AML-193 (cell line): ENCODE data around the gene EXOSC10.
A peak's percentile ranks its signal among the peaks of the same experiment; 100 is the strongest.
"Not testable (repeated sequence)": the region's sequence is repeated elsewhere in the genome, so short reads cannot be mapped to it uniquely, and the experiment has no call there.

ENCODE experiments used
- DNase-seq, 2 experiments: peaks; one replicate each; lab custom pipeline; 2025; lab: John Stamatoyannopoulos, UW

EXOSC10 gene

GRCh38 chr1:11061652-11062365 lies 37.9 kb downstream of the EXOSC10 start:
- no peak for DNase-seq

- peak; percentile 79 to 89 for DNase-seq
Observed at GRCh38 chr1:11059968-11060830, 39.5 kb downstream of the EXOSC10 start, which contains the start of gene SRM. SRM (minus strand) TSS chr1:11060018; CDS start chr1:11059943, 75 bp downstream.

DNA sequence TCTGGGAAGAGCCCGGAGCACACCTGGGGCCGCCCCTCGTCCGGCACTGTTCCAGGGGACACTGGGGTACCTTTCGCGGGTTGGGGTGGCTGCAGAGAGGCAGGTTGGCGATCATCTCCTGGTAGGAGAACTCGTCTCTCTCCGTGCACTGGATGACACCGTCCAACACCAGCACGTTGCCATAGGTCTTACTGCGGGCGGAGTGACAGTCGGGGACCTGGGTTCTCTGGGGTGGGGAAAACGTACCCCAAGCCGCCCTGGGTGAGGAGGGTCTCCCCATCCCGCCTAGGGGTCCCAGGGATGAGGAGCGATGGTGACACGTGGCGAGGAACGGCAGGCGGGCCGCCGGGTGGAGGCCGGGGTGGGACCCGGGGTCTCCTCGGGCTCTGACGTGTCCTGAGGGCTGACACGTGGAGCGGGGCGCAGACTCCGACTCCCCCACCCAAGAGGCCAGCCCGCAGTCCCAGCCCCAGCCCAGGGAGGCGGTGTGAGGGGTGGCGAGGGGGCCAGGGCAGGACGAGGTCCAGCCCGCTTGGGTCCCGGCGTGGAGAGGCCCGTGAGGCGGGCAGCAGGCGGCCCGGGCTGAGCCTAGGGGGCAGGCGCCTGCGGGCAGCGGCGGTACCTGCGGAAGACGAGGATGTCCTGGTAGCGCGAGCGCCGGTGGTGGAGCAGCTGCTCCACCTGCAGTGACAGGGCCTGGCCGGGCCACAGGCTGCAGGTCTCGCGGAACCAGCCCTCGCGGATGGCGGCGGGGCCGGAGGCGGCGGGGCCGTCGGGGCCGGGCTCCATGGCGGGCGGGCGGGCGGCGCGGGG lies 40.3 kb downstream of the EXOSC10 start:
- no peak for DNase-seq

DNA sequence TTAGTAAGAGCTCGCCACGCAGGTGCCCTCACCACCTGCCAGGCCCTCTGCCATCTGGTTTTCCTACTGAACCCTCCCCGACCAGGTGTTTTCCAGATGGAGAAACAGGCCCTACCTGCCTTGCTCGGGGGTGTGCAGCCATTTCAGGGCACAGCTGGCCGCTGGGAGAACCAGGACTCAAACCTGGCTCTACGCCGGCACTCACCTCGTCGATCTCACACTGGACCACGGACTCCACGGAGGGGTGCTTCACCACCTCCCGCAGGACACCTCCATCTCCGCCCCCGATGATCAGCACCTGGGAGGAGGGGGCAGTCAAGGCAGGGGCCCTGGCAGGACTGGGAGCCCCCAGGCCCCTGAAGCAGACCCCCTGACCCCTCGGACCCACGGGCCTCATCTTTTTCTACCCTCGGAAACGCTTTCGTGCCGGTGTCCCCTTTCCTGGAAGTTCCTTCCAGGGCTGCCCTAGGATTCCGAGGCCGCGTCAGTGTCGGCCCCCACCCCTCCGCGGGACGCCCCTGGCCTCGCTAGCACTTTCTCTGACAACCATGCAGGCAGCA lies 41.0 kb downstream of the EXOSC10 start:
- no peak for DNase-seq

- DNase-seq, result no peak
Observed at GRCh38 chr1:11058026-11058425, 41.6 kb downstream of the EXOSC10 start.

- no peak for DNase-seq
Observed at GRCh38 chr1:11057477-11057876, 42.2 kb downstream of the EXOSC10 start.

DNA sequence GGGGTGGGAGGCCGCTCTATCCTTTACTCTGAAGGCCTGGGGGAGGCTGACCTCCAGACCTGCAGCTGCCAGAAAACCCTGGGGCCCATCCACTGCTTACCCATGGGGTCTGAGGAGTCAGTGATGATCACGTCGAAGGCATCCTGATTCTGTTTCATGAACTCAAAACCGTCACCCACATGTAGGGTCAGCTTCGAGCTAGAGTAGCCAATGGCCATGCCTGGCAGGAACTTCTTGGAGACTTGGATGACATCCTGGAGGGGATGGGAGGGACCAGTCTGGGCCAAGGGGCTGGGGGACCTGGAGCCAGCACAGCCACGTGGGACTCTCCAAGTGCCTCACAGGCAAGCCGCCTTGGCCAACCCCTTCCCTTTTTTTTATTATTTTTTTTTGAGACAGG lies 43.2 kb downstream of the EXOSC10 start:
- DNase-seq, result no peak

DNA sequence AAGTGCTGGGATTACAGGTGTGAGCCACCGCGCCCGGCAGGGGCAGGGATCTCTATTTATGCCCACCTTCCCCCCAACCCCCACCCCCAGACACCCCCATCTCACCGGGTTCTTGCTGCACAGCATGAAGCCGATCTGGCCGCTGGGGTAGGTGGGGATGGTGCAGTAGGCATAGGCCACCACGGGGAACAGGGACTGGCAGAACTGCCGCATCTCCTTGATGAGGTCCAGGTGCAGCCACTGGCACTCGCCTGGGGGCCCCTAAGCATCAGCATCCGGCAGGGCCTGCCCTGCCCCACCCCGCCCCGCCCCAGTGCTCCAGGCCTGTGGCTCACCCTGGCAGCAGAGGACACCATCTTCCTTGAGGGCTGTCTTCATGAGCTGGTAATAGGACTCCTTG lies 44.0 kb downstream of the EXOSC10 start:
- DNase-seq, result no peak

- no peak for DNase-seq
Observed at GRCh38 chr1:11054666-11055065, 45.0 kb downstream of the EXOSC10 start.

DNA sequence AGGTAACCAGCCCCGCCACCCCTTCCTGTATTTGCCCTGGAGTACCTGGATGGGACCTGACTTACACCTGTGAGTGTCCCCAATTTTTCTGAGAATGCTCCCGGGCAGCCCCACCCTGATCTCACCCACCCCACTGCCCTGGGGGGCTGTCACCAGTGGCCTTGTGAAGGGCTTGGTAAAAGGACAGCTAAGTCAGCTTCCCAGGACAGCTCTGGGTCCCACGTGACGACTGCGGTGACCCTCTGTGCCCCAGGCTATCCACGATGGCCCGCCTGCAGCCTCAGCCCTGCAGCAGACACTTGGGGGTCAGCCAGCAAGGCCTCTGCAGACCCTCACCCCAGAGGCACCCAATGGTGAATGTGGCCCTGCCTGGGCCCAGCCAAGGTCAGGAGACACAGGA lies 45.5 kb downstream of the EXOSC10 start:
- no peak for DNase-seq

DNA sequence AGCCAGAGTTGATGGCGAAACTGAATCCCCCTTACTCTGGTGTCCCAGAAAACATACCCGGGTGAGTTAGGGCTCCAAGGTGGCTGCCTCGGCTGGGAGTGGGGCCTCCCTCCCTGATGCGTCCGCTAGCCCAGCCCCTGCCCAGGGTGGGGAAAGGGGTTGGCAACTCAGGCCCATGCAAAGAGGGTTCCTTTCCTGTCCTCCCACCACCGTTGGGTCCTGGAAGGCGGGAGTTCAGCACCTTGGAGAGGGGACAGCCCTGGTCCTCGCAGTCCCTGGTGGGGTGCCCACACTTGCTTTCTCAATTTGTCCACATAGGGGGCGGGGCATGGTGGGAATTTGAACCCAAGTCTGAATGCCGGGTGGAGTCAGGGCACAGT lies 45.9 kb downstream of the EXOSC10 start:
- no peak for DNase-seq

- DNase-seq, result no peak
Observed at GRCh38 chr1:11052839-11053757, 46.6 kb downstream of the EXOSC10 start.

- DNase-seq, result peak; percentile 35 to 73
Observed at GRCh38 chr1:11051781-11052511, 47.7 kb downstream of the EXOSC10 start.

GRCh38 chr1:11051121-11051520 lies 48.5 kb downstream of the EXOSC10 start:
- DNase-seq, result not testable (repeated sequence)

GRCh38 chr1:11046625-11047365 lies 52.9 kb downstream of the EXOSC10 start, which contains the start of gene MASP2:
MASP2 (minus strand) TSS chr1:11047239; CDS start chr1:11047207, 32 bp downstream.
- no peak for DNase-seq

DNA sequence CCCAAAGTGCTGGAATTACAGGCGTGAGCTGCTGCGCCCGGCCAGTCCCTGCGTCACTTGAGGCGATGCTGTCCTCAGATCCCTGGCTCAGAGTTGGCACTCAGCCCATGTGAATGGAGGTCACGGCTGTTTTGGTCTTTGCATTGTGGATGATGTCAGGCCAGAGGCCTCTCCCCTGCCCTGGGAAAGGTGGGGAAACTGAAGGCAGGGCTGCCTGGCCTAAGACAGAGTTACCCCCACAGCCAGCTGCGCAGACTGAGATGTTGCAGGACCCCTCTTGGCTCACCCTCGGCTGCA lies 53.5 kb downstream of the EXOSC10 start:
- no peak for DNase-seq

DNA sequence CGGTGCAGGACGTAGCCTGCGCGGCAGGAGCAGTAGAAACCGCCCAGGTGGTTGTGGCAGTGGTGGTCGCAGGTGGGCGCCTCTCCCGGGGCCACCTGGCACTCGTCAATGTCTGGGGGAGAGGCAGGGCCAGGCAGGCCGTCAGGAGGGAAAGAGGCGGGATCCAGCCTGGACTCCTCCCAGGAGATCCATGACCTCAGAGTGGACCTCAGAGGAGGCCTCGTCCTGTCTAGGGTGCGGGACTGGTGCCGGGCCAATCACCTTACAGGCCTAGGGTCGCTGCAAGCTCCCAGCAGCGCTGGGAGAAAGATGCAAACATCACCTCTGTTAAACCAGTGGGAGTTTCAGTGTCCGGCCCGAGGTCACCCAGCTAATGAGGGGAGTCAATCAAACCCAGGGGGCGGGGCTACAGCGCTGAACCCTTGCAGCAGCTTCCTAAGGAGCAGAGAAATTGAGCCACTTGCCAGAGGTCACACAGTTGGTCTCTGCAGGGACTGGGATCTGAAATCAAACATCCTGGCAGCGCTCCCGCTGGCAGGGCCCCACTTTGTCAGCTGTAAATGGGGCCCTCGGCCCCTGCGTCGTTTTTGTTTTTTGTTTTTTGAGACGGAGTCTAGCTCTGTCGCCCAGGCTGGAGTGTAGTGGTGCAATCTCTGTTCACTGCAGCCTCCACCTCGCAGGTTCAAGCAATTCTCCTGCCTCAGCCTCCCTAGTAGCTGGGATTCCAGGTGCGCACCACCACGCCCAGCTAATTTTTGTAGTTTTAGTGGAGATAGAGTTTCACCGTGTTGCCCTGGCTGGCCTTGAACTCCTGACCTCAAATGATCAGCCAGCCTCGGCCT lies 54.0 kb downstream of the EXOSC10 start:
- no peak for DNase-seq

GRCh38 chr1:11044849-11045427 lies 54.7 kb downstream of the EXOSC10 start:
- DNase-seq, result no peak
